Measurements from ENCODE around the gene SYNPR.

The SYNPR gene

GRCh38 chr3:63274359-63274758 lies 3.7 kb upstream of the SYNPR start:
- Histone ChIP-seq H3K27me3 (ENCODE audit: control insufficient read depth, low read length) (peaks cover 17% of the 10 kb centered on the region), H3K36me3 (ENCODE audit: control insufficient read depth, low read length) (no peaks in the 10 kb centered on the region), H3F3A (ENCODE audit: control insufficient read depth, insufficient read depth) (no peaks in the 10 kb centered on the region), H3K4me1 (ENCODE audit: control insufficient read depth, low read length) (no peaks in the 10 kb centered on the region), H3K9me3 (ENCODE audit: control insufficient read depth, insufficient read depth, low read length) (no peaks in the 10 kb centered on the region), H3K79me2 (ENCODE audit: control insufficient read depth, low read length) (no peaks in the 10 kb centered on the region), H3K27ac (ENCODE audit: low read depth, low read length) (no peak overlapping the region), H4K20me1 (ENCODE audit: control insufficient read depth, insufficient read depth, low read depth, low read length) (no peaks in the 10 kb centered on the region), H3K4me3 (ENCODE audit: low read length) (no peak overlapping the region), H3K9me2 (replicated peaks; ENCODE audit: control insufficient read depth, low read length) (no peaks in the 10 kb centered on the region), H3K4me2 (ENCODE audit: low read length) (no peak overlapping the region)
- no peak for TF ChIP-seq CTCF (IDR thresholded peaks at IDR 0.05; ENCODE audit: low read depth, low read length, poor library complexity, severe bottlenecking)
- TF ChIP-seq EZH2phosphoT487 (IDR thresholded peaks at IDR 0.05; ENCODE audit: borderline replicate concordance, low read length), result no peak

- no peaks in the 10 kb centered on the region for H3F3A ChIP-seq (ENCODE audit: control insufficient read depth, insufficient read depth)
- H3K4me1 ChIP-seq (ENCODE audit: control insufficient read depth, low read length), result no peaks in the 10 kb centered on the region
- no peak overlapping the region for H3K4me3 ChIP-seq (ENCODE audit: low read length)
- H3K36me3 ChIP-seq (ENCODE audit: control insufficient read depth, low read length), result no peaks in the 10 kb centered on the region
- no peak overlapping the region for H3K4me2 ChIP-seq (ENCODE audit: low read length)
- peaks cover 28% of the 10 kb centered on the region for H3K27me3 ChIP-seq (ENCODE audit: control insufficient read depth, low read length)
- H3K9me3 ChIP-seq (ENCODE audit: control insufficient read depth, insufficient read depth, low read length), result no peaks in the 10 kb centered on the region
- no peaks in the 10 kb centered on the region for H3K9me2 ChIP-seq (replicated peaks; ENCODE audit: control insufficient read depth, low read length)
- H3K27ac ChIP-seq (ENCODE audit: low read depth, low read length), result no peak overlapping the region
- no peak for TF ChIP-seq EZH2phosphoT487 (IDR thresholded peaks at IDR 0.05; ENCODE audit: borderline replicate concordance, low read length)
- no peak for TF ChIP-seq CTCF (IDR thresholded peaks at IDR 0.05; ENCODE audit: low read depth, low read length, poor library complexity, severe bottlenecking)
- no peaks in the 10 kb centered on the region for H4K20me1 ChIP-seq (ENCODE audit: control insufficient read depth, insufficient read depth, low read depth, low read length)
- H3K79me2 ChIP-seq (ENCODE audit: control insufficient read depth, low read length), result no peaks in the 10 kb centered on the region
Observed at GRCh38 chr3:63279005-63279841, 1.1 kb downstream of the SYNPR start.

DNA sequence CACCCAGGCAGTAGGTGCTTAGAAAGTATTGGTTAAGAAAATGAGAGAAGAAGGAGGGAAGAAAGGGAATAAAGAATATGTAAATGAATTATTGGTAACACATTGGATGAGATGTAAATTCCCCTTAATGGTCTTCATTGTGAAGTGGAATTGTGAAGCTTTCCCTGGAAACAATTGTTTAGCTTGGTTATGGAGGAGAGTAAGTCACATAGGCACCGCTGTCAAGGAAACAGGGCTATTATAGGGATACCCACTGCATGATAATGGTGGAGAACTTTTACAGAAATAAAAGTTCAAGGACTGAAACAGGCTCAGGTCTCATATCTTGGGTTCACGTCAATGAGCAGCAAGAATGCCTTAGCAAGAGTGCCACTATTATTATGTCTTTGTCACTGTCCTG lies 9.5 kb downstream of the SYNPR start:
- no peaks in the 10 kb centered on the region for H3K9me3 ChIP-seq (ENCODE audit: control insufficient read depth, insufficient read depth, low read length)
- no peaks in the 10 kb centered on the region for H3K36me3 ChIP-seq (ENCODE audit: control insufficient read depth, low read length)
- H3K4me1 ChIP-seq (ENCODE audit: control insufficient read depth, low read length), result no peaks in the 10 kb centered on the region
- H3K4me3 ChIP-seq (ENCODE audit: low read length), result no peak overlapping the region
- no peaks in the 10 kb centered on the region for H4K20me1 ChIP-seq (ENCODE audit: control insufficient read depth, insufficient read depth, low read depth, low read length)
- no peak overlapping the region for H3K27ac ChIP-seq (ENCODE audit: low read depth, low read length)
- H3F3A ChIP-seq (ENCODE audit: control insufficient read depth, insufficient read depth), result no peaks in the 10 kb centered on the region
- TF ChIP-seq CTCF (IDR thresholded peaks at IDR 0.05; ENCODE audit: low read depth, low read length, poor library complexity, severe bottlenecking) (no peak), EZH2phosphoT487 (IDR thresholded peaks at IDR 0.05; ENCODE audit: borderline replicate concordance, low read length) (no peak)
- H3K27me3 ChIP-seq (ENCODE audit: control insufficient read depth, low read length), result peaks cover 11% of the 10 kb centered on the region
- H3K9me2 ChIP-seq (replicated peaks; ENCODE audit: control insufficient read depth, low read length), result no peaks in the 10 kb centered on the region
- no peaks in the 10 kb centered on the region for H3K79me2 ChIP-seq (ENCODE audit: control insufficient read depth, low read length)
- no peak overlapping the region for H3K4me2 ChIP-seq (ENCODE audit: low read length)
